Measurements from ENCODE around the gene RHOB.

The RHOB gene

DNA sequence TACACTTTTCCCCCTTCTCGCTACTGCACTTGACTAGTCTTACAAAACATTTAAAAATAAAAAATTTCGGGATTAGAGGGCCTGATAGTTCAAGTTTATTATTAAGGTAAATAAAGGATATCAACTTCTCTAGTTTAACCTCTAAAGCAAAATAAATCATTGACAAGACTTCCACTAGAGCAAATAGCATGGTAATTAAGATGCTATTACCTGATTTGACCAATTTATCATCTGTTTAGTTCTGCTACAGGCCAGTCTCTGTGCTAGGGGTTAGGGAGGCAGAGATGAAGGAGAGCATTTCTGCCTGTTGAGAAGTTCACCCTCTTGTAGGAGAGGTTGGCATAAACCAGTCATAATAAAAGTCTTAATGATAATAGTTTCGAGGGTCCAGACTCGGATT lies 34.0 kb downstream of the RHOB start:
- H3K27me3 Mint-ChIP-seq: peaks cover 4% of the 10 kb centered on the region
- peaks cover 4% of the 10 kb centered on the region for H3K4me1 Mint-ChIP-seq (ENCODE audit: low read depth)
- H3K36me3 Mint-ChIP-seq (ENCODE audit: low read depth): no peaks in the 10 kb centered on the region
- no peak overlapping the region for H3K27ac Mint-ChIP-seq
- no peak overlapping the region for H3K4me3 Mint-ChIP-seq
- no peaks in the 10 kb centered on the region for H3K9me3 Mint-ChIP-seq

- no peaks in the 10 kb centered on the region for H3K9me3 Mint-ChIP-seq
- H3K27me3 Mint-ChIP-seq: peaks cover 4% of the 10 kb centered on the region
- H3K27ac Mint-ChIP-seq: no peak overlapping the region
- no peaks in the 10 kb centered on the region for H3K36me3 Mint-ChIP-seq (ENCODE audit: low read depth)
- H3K4me3 Mint-ChIP-seq: no peak overlapping the region
- H3K4me1 Mint-ChIP-seq (ENCODE audit: low read depth): peaks cover 4% of the 10 kb centered on the region
Observed at GRCh38 chr2:20481798-20482405, 35.0 kb downstream of the RHOB start.

GRCh38 chr2:20482725-20483124 lies 35.9 kb downstream of the RHOB start:
- peaks cover 4% of the 10 kb centered on the region for H3K27me3 Mint-ChIP-seq

DNA sequence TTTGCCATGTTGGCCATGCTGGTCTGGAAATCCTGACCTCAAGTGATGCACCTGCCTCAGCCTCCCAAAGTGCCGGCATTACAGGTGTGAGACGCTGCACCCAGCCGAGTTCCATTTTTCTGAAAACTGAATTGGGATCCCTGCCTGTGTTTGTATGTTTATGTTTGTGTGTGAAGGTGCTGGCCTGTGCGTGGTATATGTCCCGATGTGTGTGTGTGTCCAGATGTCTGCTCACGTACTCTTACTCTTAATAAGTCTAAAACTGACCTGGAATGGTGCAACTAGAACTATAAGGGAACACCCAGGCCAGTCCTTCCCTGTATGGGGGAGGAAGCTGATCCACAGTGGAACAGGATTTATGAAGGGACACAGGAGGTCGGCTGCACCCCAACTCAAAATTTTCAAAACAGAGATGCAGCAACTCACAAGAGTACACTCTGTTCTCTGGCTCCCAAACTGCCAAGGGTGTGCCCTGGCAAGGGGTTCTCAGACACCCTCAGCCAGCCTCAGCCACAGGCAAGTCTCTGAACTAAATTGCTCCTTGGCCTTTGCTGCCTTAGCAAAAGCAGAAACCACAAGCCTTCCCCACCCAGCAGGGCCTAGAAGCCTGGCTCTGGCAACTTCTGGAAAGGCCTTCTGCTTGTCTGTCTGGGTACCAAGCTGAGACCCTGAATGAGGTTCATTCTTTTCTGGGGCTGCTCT lies 36.5 kb downstream of the RHOB start:
- H3K36me3 Mint-ChIP-seq (ENCODE audit: low read depth): no peaks in the 10 kb centered on the region

More at GRCh38 chr2:20482725-20483124, 35.9 kb downstream of the RHOB start:
- Mint-ChIP-seq H3K27ac (no peak overlapping the region), H3K36me3 (ENCODE audit: low read depth) (no peaks in the 10 kb centered on the region), H3K9me3 (no peaks in the 10 kb centered on the region), H3K4me1 (ENCODE audit: low read depth) (peaks cover 4% of the 10 kb centered on the region), H3K4me3 (no peak overlapping the region)

DNA sequence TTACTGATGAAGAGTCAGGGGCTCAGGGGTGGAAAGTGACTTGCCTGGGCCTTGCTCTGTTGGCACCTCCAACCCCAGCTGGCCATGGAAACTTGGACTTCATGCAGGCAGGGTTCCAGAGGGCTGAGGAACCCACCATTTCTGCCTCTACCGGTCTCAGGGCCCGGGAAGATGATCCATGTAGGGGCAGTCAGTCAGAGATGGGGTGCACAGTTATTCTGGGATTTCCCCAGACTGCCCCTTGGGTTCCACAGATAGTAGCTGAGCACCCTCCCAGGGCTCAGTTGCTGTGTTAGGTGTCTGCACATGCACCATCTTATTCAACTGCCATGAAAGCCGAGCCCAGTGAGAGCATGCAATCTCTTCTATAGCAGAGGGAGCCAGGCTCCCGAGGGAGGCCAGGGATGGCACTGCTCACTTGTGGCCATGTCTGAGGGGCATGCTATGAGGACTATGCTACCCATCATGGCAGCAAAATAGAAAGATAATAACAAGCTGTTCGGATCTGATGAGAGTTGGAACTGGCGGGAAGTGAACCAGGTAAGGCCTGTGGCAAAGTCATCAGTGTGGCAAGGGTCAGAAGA lies 37.3 kb downstream of the RHOB start:
- no peaks in the 10 kb centered on the region for H3K36me3 Mint-ChIP-seq (ENCODE audit: low read depth)

More for the DNA sequence above, 36.5 kb downstream of the RHOB start:
- peaks cover 4% of the 10 kb centered on the region for H3K4me1 Mint-ChIP-seq (ENCODE audit: low read depth)
- no peaks in the 10 kb centered on the region for H3K9me3 Mint-ChIP-seq
- no peak overlapping the region for H3K4me3 Mint-ChIP-seq
- H3K27ac Mint-ChIP-seq: no peak overlapping the region
- H3K27me3 Mint-ChIP-seq: peaks cover 4% of the 10 kb centered on the region

DNA sequence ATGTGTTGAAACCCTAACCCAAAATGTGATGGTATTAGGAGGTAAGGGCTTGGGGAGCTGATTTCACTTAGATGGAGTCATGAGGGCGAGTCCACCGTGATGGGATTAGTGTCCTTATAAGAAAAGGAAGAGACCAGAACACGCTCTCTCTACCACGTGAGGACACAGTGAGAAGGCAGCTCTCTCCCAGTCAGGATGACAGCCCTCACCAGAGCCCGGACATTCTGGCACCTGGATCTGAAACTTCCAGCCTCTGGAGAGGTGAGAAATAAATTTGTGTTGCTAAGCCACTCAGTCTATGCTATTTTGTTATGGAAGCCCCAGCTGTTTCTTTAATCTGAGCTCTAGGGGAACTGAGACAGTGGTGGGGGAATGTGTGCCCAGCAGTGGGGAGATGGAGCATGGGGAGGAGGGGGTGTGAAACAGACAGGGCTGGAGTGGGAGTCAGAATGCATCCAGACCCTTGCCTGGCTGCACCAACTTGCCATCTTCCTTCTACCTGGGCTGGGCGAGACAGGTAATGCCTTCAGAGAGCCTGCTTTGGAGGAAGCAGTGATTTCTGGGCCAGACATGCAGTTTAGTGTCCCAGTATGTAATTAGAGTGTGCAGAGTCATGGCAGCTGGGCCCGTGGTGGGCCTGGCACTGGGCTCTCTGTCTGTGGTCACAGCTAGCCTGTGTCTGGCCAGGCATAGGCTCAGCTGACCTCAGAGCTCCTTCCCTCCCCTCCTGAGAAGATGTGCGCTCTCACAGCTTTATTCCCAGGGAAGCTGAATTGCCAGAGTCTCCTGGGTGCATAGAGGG lies 38.1 kb downstream of the RHOB start:
- no peak overlapping the region for H3K27ac Mint-ChIP-seq
- H3K27me3 Mint-ChIP-seq: peaks cover 4% of the 10 kb centered on the region
- no peaks in the 10 kb centered on the region for H3K9me3 Mint-ChIP-seq
- H3K4me1 Mint-ChIP-seq (ENCODE audit: low read depth): peaks cover 4% of the 10 kb centered on the region
- no peaks in the 10 kb centered on the region for H3K36me3 Mint-ChIP-seq (ENCODE audit: low read depth)
- no peak overlapping the region for H3K4me3 Mint-ChIP-seq

More for the DNA sequence above, 37.3 kb downstream of the RHOB start:
- H3K4me3 Mint-ChIP-seq: no peak overlapping the region
- H3K9me3 Mint-ChIP-seq: no peaks in the 10 kb centered on the region
- H3K4me1 Mint-ChIP-seq (ENCODE audit: low read depth): peaks cover 4% of the 10 kb centered on the region
- no peak overlapping the region for H3K27ac Mint-ChIP-seq
- H3K27me3 Mint-ChIP-seq: peaks cover 4% of the 10 kb centered on the region

GRCh38 chr2:20485612-20486388 lies 38.9 kb downstream of the RHOB start:
- Mint-ChIP-seq H3K4me1 (ENCODE audit: low read depth) (peaks cover 4% of the 10 kb centered on the region), H3K4me3 (no peak overlapping the region), H3K9me3 (no peaks in the 10 kb centered on the region), H3K36me3 (ENCODE audit: low read depth) (no peaks in the 10 kb centered on the region), H3K27me3 (peaks cover 4% of the 10 kb centered on the region), H3K27ac (no peak overlapping the region)

DNA sequence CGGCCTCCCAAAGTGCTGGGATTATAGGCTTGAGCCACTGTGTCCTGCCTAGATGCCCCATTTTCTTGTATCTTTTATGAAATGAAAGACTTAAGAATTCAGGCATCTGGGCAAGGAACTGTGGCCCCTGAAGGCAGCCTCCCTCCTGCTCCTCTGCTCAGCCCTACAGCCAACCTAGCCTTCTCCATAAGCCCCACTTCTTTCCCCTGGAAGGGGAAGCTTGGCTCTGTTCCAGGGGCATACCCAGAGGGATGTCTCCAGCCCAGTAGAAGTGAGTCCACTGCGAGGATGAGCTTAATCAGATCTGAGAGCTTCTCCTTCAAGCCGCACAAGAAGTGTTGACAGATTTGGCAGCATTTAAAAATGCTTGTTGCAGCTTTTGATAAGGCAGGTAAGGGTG lies 39.7 kb downstream of the RHOB start:
- H3K36me3 Mint-ChIP-seq (ENCODE audit: low read depth): no peaks in the 10 kb centered on the region
- H3K9me3 Mint-ChIP-seq: no peaks in the 10 kb centered on the region
- H3K27ac Mint-ChIP-seq: no peak overlapping the region
- peaks cover 4% of the 10 kb centered on the region for H3K4me1 Mint-ChIP-seq (ENCODE audit: low read depth)
- H3K27me3 Mint-ChIP-seq: peaks cover 4% of the 10 kb centered on the region
- H3K4me3 Mint-ChIP-seq: no peak overlapping the region

- Mint-ChIP-seq H3K27me3 (peaks cover 2% of the 10 kb centered on the region), H3K36me3 (ENCODE audit: low read depth) (no peaks in the 10 kb centered on the region), H3K4me1 (ENCODE audit: low read depth) (peaks cover 3% of the 10 kb centered on the region), H3K4me3 (no peak overlapping the region), H3K9me3 (no peaks in the 10 kb centered on the region), H3K27ac (no peak overlapping the region)
Observed at GRCh38 chr2:20487030-20487391, 40.1 kb downstream of the RHOB start.

- Mint-ChIP-seq H3K27me3 (no peaks in the 10 kb centered on the region), H3K27ac (no peak overlapping the region), H3K9me3 (no peaks in the 10 kb centered on the region), H3K36me3 (ENCODE audit: low read depth) (no peaks in the 10 kb centered on the region), H3K4me1 (ENCODE audit: low read depth) (no peaks in the 10 kb centered on the region), H3K4me3 (no peak overlapping the region)
Observed at GRCh38 chr2:20487392-20488174, 40.7 kb downstream of the RHOB start.

DNA sequence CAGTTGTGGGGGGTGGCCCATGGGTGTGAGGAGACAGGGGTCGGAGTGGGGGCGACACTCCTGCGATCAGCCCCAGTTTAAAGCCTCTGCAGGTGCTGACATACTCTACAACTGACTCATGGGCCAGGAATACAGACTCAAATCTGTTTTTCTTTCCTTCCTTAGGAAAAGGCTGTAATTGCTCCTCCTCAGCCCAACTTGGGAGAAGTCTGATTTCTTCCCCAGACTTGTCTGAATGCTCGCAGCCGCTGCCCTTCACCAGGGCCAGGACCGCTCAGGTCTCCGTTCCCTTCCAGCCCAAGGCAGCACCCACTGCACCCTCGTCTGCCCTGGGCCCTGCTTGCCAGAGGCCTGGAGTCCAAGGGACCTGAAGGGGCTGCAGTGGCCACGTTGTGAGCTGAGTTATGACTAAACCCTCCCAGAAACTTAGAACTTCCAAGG lies 41.3 kb downstream of the RHOB start:
- Mint-ChIP-seq H3K36me3 (ENCODE audit: low read depth) (no peaks in the 10 kb centered on the region), H3K27ac (no peak overlapping the region), H3K9me3 (no peaks in the 10 kb centered on the region), H3K4me3 (no peak overlapping the region), H3K4me1 (ENCODE audit: low read depth) (no peaks in the 10 kb centered on the region), H3K27me3 (no peaks in the 10 kb centered on the region)

- Mint-ChIP-seq H3K36me3 (ENCODE audit: low read depth) (no peaks in the 10 kb centered on the region), H3K9me3 (no peaks in the 10 kb centered on the region), H3K4me3 (no peak overlapping the region), H3K27me3 (no peaks in the 10 kb centered on the region), H3K4me1 (ENCODE audit: low read depth) (no peaks in the 10 kb centered on the region), H3K27ac (no peak overlapping the region)
Observed at GRCh38 chr2:20488782-20489181, 41.9 kb downstream of the RHOB start.

GRCh38 chr2:20490300-20491181 lies 43.7 kb downstream of the RHOB start:
- H3K9me3 Mint-ChIP-seq: no peaks in the 10 kb centered on the region
- H3K27ac Mint-ChIP-seq: no peak overlapping the region
- H3K36me3 Mint-ChIP-seq (ENCODE audit: low read depth): no peaks in the 10 kb centered on the region
- no peaks in the 10 kb centered on the region for H3K4me1 Mint-ChIP-seq (ENCODE audit: low read depth)
- no peak overlapping the region for H3K4me3 Mint-ChIP-seq
- H3K27me3 Mint-ChIP-seq: no peaks in the 10 kb centered on the region
